ENCODE measurements around the gene DDX52. TPM values are rescaled to one million over a fixed set of nuclear protein-coding genes. Genes with fewer than 3 reads are reported as not detected.
"Not testable (repeated sequence)": the region's sequence is repeated elsewhere in the genome, so short reads cannot be mapped to it uniquely, and the experiment has no call there.

The DDX52 gene
- total RNA-seq, 1 experiment from 2014 or later: 37.8 TPM

DNA sequence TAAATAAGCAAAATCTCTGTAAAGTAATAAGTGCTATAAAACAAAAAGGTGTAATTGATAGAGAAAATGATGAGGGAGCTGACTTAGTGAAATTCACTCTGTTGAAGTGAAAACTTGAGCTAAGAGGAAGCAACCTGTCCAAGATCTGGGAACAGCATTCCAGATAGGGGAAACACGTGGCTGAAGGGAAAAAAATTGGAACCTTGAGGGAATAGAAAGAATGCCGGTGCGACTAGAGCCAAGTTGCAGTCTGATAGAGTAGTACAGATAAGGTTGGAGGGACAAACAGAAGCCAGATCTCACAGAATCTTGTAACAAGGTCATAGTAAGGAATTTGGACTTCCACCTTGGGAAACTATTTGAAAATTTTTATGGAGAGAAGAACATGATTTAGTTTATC, 623 bp upstream of the DDX52 start:
- peak overlapping the region; percentile 94 for H3K4me3 Mint-ChIP-seq (ENCODE audit: unreplicated experiment)
- intact Hi-C loops (cut with micrococcal nuclease): no loop called here
- H3K27ac Mint-ChIP-seq (ENCODE audit: low read depth, unreplicated experiment): peak overlapping the region; percentile 95
- peaks cover 16% of the 10 kb centered on the region for H3K27me3 Mint-ChIP-seq (ENCODE audit: insufficient read depth, unreplicated experiment)
- H3K9me3 Mint-ChIP-seq (ENCODE audit: unreplicated experiment): no peaks in the 10 kb centered on the region
- TF ChIP-seq, protein P1, sequence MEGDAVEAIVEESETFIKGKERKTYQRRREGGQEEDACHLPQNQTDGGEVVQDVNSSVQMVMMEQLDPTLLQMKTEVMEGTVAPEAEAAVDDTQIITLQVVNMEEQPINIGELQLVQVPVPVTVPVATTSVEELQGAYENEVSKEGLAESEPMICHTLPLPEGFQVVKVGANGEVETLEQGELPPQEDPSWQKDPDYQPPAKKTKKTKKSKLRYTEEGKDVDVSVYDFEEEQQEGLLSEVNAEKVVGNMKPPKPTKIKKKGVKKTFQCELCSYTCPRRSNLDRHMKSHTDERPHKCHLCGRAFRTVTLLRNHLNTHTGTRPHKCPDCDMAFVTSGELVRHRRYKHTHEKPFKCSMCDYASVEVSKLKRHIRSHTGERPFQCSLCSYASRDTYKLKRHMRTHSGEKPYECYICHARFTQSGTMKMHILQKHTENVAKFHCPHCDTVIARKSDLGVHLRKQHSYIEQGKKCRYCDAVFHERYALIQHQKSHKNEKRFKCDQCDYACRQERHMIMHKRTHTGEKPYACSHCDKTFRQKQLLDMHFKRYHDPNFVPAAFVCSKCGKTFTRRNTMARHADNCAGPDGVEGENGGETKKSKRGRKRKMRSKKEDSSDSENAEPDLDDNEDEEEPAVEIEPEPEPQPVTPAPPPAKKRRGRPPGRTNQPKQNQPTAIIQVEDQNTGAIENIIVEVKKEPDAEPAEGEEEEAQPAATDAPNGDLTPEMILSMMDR (IDR thresholded peaks at IDR 0.05; ENCODE audit: unreplicated experiment): no peak
- H3K4me1 Mint-ChIP-seq (ENCODE audit: insufficient read depth, unreplicated experiment): peaks cover 35% of the 10 kb centered on the region
- ChIA-PET POLR2A (interaction anchor here (0.8 to 4.1 kb wide), 9 partner anchors 11 to 175 kb away, joined by 3 to 17 read pairs (median 7); partner anchors contain the start of gene SYNRG), CTCF (interaction anchor here (0.9 to 2.4 kb wide), 4 partner anchors 59 to 172 kb away, joined by 3 to 12 read pairs (median 6); no protein-coding TSS in a partner anchor)
- peaks cover 26% of the 10 kb centered on the region for H3K36me3 Mint-ChIP-seq (ENCODE audit: insufficient read depth, unreplicated experiment)
- no TSS peak for BruUV-seq (replicated peaks)
- DNase-seq (ENCODE audit: unreplicated experiment): peak; percentile 5

DNA sequence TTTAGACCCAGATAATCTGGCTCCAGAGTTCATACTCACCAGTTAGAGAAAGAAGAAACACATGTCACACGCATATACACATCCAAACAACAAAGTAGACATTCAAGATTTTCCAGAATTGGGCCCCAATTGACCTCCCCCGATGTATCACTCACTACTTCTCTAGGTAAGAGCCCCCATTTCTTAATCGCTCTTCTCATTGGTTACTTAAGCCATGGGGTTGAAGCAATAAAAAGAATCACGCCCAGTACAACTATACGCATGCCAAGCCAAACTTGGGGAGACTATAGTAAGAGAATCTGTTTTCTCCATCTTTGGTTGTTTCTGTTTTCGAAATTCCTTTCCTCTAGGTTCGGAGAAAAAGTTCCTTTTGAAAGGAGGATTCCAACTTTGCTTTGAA, 565 bp downstream of the DDX52 start:
- Mint-ChIP-seq H3K9me3 (ENCODE audit: unreplicated experiment) (no peaks in the 10 kb centered on the region), H3K27ac (ENCODE audit: low read depth, unreplicated experiment) (peak overlapping the region; percentile 95), H3K4me3 (ENCODE audit: unreplicated experiment) (peak overlapping the region; percentile 94), H3K4me1 (ENCODE audit: insufficient read depth, unreplicated experiment) (peaks cover 30% of the 10 kb centered on the region), H3K27me3 (ENCODE audit: insufficient read depth, unreplicated experiment) (peaks cover 16% of the 10 kb centered on the region), H3K36me3 (ENCODE audit: insufficient read depth, unreplicated experiment) (peaks cover 38% of the 10 kb centered on the region)
- CTCF ChIA-PET: no interaction called here
- POLR2A ChIA-PET: interaction anchor here (0.6 to 4.1 kb wide), 8 partner anchors 10 to 154 kb away, joined by 3 to 17 read pairs (median 6); partner anchors contain the start of gene SYNRG
- BruUV-seq (replicated peaks): TSS peak; percentile 76
- TF ChIP-seq, protein P1 (IDR thresholded peaks at IDR 0.05; ENCODE audit: unreplicated experiment): no peak
- intact Hi-C loops (cut with micrococcal nuclease): no loop called here
- DNase-seq (ENCODE audit: unreplicated experiment): peak; percentile 23

DNA sequence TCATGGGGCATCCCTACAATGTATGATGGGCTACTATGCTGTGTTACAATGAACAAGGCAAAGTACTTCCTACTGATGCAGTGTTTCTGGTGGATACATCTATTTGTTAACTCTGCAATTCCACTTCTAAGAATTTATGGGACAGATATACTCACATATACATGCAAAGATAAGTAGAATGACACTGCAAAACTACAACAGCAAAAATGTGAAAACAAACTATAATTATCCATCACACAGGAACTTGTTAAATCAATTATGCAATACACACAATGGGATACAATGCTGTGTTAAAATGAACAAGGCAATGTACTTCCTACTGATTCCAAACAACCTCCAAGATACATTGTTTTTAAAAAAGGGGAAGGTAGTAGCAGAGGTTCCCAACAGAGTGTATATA, 3.2 kb downstream of the DDX52 start:
- no peak for DNase-seq (ENCODE audit: unreplicated experiment)
- H3K4me3 Mint-ChIP-seq (ENCODE audit: unreplicated experiment): no peak overlapping the region
- BruUV-seq (replicated peaks): TSS peak; percentile 1
- intact Hi-C loops (cut with micrococcal nuclease): no loop called here
- ChIA-PET CTCF (interaction anchor here (0.6 to 1.1 kb wide), 4 partner anchors 9 to 130 kb away, joined by 3 read pairs; no protein-coding TSS in a partner anchor), POLR2A (no interaction called here)
- H3K27me3 Mint-ChIP-seq (ENCODE audit: insufficient read depth, unreplicated experiment): no peaks in the 10 kb centered on the region
- H3K27ac Mint-ChIP-seq (ENCODE audit: low read depth, unreplicated experiment): no peak overlapping the region
- TF ChIP-seq, protein P1 (IDR thresholded peaks at IDR 0.05; ENCODE audit: unreplicated experiment): no peak
- H3K36me3 Mint-ChIP-seq (ENCODE audit: insufficient read depth, unreplicated experiment): peaks cover 61% of the 10 kb centered on the region
- H3K9me3 Mint-ChIP-seq (ENCODE audit: unreplicated experiment): no peaks in the 10 kb centered on the region
- H3K4me1 Mint-ChIP-seq (ENCODE audit: insufficient read depth, unreplicated experiment): peaks cover 30% of the 10 kb centered on the region

DNA sequence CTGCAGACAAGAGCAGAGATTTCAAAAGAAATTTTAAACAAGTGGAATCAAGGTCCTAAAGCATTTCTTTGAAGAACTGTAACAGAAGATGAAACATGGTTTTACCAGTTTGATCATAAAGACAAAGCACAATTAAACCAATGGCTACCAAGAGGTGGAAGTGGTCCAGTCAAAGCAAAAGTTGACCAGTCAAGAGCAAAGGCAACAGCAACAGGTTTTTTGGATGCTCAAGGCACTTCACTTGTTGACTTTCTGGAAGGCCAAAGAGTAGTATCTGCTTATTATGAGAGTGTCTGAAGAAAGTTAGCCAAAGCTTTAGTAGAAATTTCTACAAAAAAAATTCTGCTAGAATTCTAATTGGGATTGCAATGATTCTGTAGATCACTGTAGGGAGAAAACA, 5.3 kb downstream of the DDX52 start:
- TF ChIP-seq, protein P1 (IDR thresholded peaks at IDR 0.05; ENCODE audit: unreplicated experiment): no peak
- H3K36me3 Mint-ChIP-seq (ENCODE audit: insufficient read depth, unreplicated experiment): peaks cover 76% of the 10 kb centered on the region
- no peak for DNase-seq (ENCODE audit: unreplicated experiment)
- intact Hi-C loops (cut with micrococcal nuclease): no loop called here
- no TSS peak for BruUV-seq (replicated peaks)
- no peaks in the 10 kb centered on the region for H3K27me3 Mint-ChIP-seq (ENCODE audit: insufficient read depth, unreplicated experiment)
- H3K4me1 Mint-ChIP-seq (ENCODE audit: insufficient read depth, unreplicated experiment): peaks cover 18% of the 10 kb centered on the region
- CTCF ChIA-PET: no interaction called here
- H3K27ac Mint-ChIP-seq (ENCODE audit: low read depth, unreplicated experiment): no peak overlapping the region
- H3K4me3 Mint-ChIP-seq (ENCODE audit: unreplicated experiment): no peak overlapping the region
- no peaks in the 10 kb centered on the region for H3K9me3 Mint-ChIP-seq (ENCODE audit: unreplicated experiment)
- POLR2A ChIA-PET: interaction anchor here (0.6 kb wide), 1 partner anchor 166 kb away, joined by 3 read pairs; no protein-coding TSS in a partner anchor

DNA sequence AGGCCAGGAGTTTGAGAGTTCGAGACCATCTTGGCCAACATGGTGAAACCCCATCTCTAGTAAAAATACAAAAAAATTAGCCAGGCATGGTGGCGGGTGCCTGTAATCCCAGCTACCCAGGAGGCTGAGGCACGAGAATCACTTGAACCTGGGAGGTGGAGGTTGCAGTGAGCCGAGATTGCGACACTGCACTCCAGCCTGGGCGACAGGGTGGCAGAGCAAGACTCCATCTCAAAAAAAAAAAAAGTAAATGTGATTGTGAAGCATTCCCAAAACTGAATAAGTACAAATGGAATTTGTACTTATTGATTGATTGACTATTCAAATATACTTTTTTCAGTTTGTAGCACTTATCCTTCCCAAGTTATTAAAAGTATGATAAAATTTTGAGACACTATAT, 26.8 kb downstream of the DDX52 start:
- CTCF ChIA-PET: not testable (repeated sequence)
- peaks cover 70% of the 10 kb centered on the region for H3K36me3 Mint-ChIP-seq (ENCODE audit: insufficient read depth, unreplicated experiment)

More for the DNA sequence above, 26.8 kb downstream of the DDX52 start:
- H3K27ac Mint-ChIP-seq (ENCODE audit: low read depth, unreplicated experiment); POLR2A ChIA-PET; H3K4me1 Mint-ChIP-seq (ENCODE audit: insufficient read depth, unreplicated experiment); BruUV-seq (replicated peaks); H3K9me3 Mint-ChIP-seq (ENCODE audit: unreplicated experiment); DNase-seq (ENCODE audit: unreplicated experiment); intact Hi-C loops (cut with micrococcal nuclease); H3K27me3 Mint-ChIP-seq (ENCODE audit: insufficient read depth, unreplicated experiment); H3K4me3 Mint-ChIP-seq (ENCODE audit: unreplicated experiment): not testable (repeated sequence)
